GM21717 (cell line): ENCODE measurements around the gene HSF4.

Source experiments
- ATAC-seq: cut with Tn5 transposase; IDR thresholded peaks from one replicate; pipeline ENCODE4 v1.9.1; 2021; ENCODE audit warnings: mild to moderate bottlenecking, moderate library complexity; ENCODE audit not compliant: unreplicated experiment

The HSF4 gene

DNA sequence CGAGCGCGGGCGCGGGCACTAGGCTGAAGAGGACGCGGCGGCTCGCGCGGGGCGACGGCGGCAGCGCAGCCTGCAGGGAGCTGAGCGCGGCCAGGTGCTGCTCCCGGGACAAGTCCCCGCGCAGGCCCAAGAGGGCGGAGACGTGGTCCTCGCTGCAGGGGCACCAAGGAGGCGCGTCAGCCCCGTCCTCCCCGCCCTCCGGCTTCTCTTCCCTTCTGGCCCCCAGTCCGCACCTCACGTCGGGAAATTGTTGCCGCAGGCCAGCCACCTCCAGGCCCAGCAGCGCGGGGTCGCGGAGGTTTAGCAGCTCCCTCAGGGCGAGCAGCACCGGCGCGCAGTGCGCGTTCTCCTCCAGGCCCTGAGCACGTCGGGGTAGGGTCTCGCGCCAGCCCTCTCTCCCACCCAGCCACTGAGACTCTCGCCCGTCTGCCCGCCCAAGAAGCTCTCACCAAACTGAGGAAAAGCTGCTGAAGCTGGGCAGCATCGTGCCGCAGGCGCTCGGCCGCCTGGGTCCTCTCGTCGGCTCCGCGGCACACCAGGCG lies 20.0 kb downstream of the HSF4 start:
- ATAC-seq: no peak

DNA sequence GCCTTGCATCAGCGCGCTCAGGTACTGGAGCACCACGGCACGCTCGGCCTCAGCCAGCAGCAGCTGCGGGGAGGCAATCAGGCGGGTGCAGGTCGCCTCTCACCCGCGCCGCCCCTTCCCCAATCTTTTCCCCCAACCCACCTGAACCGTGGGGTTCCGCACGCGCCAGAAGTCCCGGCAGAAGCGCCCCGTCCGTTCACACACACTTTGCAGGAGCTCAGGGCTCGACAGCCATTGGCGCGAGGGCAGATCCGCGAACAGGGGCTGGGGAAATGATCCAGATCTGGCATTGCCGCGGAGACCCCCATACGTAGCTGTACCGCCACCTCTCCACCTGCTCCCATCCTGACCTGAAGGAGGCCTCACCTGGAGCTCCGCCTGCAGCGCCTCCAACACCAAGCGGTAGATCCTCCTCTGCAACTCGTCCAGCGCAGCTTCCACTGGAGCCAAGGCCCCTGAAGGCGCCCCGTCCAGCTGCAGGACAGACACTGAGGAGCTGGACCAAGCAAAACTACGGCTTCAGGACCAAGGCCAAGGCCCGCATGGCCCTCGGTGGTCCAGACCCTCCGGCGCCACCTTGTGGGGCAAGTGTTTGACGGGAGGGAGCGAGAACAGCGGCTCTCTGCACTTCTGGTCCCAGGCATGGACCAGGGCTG lies 20.6 kb downstream of the HSF4 start:
- ATAC-seq: no peak

DNA sequence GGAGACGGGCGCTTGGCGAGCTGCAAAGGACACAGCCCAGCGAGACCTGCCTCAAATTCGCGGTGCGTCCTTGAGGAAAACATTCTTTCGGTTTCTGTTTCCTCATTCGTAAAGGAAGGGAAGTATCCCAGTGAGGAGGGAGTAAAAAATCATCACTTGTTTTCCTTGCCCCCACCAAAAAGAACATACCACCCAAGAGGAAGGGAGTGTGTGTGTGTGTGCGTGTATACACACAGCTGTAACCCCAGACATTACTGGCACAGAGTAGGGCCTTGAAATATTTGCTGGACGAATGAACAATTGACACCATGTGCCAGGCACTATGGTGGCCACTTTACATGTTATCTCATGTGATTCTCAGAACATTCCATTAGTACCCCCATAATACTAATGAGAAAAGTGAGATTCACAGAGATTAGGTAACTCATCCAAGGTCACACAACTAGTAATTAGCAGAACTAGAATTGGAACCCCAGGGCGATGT lies 21.1 kb downstream of the HSF4 start:
- ATAC-seq: no peak

DNA sequence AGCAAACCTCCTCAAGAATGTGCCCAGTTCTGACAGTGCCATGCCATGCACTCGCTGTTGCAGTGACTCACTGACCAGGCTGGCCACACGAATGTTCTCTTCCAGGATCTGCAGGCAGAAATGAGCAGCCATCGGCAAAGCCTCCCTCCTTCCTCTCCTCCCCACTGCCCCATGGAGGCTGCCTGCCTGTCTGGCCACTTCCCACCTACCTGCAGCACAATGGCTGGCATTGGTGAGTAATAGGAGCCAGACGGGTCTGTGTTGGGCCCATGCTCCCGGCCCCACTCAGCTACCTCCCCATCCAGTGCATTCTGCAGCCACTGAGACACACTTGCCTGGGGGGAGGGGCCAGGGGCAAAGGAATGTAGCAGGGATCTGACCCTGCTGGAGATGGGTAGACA lies 22.0 kb downstream of the HSF4 start:
- no peak for ATAC-seq

DNA sequence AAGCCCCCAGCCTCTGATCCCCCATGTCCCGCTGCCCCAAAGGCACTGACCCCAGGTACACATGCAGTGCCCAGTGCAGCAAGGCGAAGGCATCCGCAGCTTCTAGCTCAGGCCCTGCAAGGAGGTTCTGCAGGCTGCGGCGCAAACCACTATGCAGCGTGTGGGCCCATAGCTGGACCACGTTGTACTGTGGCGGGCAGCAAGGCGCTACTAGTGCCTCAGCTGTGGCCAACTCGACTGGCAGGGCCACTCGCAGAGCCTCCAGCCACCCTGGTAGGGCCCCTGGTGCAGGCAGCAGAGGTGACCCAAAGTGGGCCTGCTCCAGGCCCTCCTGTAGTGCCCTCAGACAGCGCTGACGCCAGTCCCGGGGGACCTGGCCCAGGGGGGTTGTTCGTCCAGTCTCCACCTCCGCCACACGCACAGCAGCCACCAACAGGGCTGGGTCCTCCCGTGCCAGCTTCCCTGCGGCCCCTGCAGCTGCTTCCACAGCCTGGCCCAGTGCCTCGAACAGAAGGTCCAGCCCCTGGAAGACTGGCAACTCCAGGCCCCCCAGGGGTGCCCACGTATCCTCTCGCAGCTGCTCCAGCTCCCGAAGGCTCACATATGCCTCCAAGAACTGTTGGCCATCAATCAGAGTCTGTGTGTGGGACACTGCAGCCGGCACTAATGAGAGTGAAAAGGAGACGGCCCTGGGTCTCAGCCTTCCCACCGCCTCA lies 22.8 kb downstream of the HSF4 start:
- ATAC-seq: no peak

DNA sequence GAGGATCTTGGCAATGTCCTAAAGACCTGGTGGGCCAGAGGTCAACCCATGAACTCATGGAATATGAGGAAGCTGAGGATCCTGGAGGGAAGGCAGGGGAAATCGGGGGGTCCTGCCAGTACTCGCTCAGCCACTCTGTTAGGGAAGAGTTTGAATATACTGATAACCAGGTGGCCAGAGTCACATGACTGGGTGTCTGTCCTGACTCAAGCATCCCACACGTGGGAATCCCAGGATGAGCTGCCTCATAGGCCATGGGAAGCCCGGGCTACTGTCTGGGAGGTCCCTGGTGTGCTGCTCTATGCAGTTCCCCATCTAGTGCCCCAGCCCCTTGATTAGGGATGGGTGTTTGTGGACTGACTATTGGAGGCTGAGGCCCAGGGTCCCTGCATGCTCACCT lies 23.8 kb downstream of the HSF4 start:
- ATAC-seq: no peak

DNA sequence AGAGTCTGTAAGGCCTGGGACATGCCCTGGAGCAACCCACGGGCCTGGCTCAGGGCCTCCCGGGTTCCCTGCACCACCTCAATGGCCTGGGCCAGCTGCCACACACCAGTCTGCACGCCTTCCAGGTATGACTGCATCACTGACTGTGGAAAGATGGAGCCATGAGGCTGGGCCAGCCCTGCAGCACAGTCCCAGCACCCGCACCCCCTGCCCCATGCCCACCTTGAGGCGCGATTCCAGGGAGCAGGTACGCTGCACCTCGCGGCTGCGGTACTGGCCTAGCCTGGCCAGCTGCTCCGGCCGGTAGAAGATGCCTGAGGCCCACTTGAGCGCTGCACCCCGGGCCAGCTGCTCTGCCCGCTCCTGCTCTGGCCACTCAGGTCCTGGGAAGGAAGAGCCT lies 24.3 kb downstream of the HSF4 start:
- ATAC-seq: no peak

DNA sequence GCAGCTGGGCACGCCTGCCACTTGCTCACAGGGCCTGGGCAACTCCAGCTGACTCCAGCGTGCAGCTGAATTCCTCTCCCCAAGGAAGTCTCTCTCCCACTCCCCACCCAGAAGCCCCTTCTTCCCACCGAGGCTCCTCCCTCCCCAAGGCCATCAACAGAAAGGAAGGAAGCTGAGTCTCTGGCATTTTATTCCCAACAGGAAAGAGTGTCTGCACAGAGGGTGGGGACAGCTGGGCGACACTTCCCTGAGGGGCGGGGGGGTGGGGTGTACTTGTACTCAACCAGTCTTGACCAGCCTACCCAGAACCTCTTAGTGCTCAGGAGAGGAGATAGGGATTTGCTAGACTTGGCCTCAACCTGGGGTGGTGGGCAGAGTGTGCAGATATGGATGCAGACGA lies 25.5 kb downstream of the HSF4 start, which contains the start of gene EXOC3L1:
EXOC3L1 (minus strand) TSS at position 96 of the 400 bp plus-strand sequence. CDS start 460 bp downstream, outside the sequence.
- no peak for ATAC-seq

DNA sequence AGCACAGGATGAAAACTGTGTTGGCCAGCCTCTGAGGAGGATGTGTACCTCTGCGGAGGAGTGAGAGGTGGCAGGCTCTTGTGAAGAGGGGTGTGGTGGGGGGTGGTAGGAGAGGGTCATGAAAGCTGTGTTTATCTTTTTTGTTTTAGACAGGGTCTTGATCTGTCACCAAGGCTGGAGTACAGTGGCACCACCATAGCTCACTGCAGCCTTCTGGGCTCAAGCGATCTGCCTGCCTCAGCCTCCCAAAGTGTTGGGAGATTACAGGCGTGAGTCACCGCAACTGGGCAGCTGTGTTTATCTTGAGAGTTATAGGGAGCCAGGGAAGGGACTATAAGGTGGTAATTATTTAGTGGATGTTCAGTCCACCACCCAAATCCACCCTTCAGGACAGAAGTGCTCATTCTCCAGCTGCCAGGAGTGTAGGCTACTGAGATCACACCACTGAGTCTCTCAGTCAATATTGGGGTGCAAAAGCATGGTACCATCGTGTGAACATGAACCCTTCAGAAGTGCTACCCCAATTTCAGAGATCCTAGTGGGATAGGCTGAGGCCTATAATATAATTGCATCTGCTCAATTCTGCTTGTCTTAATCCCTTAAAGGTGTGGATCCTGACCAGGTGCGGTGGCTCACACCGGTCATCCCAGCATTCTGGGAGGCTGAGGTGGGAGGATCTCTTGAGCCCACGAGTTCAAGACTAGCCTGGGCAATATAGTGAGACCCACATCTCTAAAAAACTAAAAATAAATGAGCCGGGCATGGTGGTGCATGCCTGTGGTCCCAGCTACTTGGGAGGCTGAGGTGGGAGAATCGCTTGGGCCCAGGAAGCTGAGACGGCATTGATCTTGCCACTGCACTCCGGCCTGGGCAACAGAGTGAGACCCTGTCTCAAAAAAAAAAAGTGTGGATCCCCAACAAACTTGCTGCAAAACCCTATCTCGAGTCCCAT lies 26.2 kb downstream of the HSF4 start:
- no peak for ATAC-seq

DNA sequence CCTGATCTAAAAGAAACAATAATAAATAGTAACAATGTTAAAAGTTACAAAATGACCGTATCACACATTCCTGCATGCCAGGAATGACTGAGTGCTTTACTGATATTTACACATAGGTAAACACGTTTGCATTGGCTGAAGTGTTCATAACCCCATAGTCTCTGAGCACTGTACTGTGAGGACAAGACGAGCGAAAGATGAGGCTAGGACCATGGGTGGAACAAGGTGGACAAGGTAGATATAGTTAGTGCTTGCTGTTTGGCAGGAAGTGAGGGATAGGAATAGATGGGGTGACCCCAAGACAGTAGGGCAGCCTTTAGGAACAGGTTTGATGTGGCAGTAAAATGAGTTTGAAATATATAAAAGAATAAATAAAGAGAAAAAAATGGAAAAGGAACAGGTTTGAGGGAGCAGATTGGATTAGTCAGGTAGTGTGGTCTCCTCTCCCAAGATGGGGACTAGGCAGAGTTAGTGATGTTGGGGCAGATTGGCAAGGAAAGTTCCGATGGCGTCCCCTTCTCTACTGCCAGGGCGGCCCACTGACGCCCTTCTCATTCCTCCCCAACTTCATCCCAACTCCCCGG lies 27.0 kb downstream of the HSF4 start:
- no peak for ATAC-seq

DNA sequence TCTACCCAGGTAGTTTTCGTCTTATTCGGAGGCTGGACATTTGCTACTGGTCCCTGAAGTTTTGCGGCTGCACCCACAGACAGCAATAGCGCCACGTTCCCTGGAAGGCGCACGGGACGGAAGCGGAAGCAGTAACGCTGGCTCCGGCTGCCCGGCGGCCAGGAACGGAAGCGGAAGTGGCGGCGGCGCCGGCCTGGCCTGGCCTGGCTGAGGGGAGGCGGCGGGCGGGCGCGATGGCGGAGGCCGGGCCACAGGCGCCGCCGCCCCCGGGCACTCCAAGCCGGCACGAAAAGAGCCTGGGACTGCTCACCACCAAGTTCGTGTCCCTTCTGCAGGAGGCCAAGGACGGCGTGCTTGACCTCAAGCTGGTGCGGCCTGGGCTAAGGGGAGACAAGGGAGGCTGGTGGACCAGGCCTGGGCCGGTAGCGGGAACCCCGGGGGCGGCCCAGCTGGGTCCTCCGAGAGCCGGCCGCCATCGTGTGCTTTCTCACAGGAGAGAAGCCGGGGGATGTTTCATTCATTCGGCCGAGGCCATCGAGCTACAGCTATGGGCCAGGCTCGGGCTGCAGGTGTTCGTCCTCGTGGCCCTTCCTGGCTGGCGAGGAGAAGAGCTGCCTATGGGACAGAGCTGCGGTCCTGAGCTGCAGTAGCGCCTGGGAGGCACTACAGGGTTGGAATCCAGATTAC lies 27.6 kb downstream of the HSF4 start, which contains the start of gene E2F4:
E2F4 (plus strand) TSS at position 161 of the 687 bp plus-strand sequence; CDS start at position 234, 73 bp downstream.
- ATAC-seq: peak; percentile 76

DNA sequence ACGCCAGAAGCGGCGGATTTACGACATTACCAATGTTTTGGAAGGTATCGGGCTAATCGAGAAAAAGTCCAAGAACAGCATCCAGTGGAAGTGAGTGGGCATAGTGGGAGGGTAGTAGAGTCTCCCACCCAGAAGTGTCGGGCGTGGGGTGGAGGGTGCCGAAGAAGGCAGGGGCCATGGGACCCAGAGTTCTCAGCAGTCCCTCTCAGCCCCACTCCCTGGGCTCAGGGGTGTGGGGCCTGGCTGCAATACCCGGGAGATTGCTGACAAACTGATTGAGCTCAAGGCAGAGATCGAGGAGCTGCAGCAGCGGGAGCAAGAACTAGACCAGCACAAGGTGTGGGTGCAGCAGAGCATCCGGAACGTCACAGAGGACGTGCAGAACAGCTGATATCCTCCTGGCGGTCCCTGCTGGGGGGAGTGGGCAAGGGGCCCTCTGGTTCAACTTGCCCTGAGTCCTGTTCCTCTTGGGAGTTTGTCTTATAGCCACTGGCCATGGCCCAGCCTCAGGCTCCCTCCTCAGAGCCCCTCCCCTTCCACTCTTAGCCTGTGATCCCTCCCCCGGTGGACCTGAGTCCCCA lies 28.3 kb downstream of the HSF4 start:
- peak; percentile 4 for ATAC-seq

DNA sequence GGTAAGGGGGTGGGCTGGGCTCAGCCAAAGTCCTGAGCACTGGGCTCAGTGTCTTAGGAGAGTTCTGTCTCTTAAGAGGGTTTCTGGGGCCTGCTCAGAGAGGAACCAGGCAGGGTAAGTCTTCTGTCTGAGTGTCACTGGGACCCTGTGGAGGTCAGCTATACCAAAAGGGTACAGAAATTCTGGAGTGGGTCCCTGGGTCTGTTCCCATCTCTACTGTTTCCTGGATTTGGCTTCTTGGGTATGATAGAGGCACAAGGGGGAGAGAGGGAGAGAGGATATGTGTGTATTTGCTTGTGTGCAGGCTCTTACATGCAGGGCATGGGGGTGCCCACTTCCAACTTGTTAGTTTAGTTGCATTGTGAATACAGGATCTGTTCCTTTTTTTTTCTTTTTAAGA lies 29.0 kb downstream of the HSF4 start:
- ATAC-seq: no peak

DNA sequence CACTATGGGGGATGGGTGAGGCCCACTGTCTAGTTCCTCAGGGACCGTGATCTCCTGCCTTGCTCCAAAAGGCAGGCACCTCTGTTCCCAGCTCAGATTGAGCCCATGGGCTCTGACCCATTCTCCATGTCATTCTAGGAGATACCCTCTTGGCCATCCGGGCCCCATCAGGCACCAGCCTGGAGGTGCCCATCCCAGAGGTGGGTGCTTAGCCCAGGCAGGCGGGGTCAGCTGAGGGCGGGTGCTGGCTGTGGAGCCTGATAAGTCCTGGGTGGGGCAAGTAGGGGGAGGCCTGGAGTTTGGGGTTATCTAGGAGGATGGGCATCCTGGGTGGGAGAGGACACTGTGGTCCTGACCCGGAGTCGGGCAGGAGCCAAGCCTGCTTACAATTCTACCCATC lies 29.7 kb downstream of the HSF4 start:
- ATAC-seq: no peak

DNA sequence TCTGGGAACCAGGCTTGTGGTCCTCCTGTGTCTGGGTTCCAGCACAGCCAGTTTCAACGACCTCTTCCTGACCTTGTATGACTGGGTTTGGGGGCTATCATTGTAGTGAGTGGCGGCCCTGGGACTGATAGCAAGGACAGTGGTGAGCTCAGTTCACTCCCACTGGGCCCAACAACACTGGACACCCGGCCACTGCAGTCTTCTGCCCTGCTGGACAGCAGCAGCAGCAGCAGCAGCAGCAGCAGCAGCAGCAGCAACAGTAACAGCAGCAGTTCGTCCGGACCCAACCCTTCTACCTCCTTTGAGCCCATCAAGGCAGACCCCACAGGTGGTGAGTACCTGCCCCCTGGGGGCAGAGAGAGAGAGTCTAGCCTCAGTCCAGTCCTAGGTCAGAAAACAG lies 31.1 kb downstream of the HSF4 start:
- ATAC-seq: no peak

DNA sequence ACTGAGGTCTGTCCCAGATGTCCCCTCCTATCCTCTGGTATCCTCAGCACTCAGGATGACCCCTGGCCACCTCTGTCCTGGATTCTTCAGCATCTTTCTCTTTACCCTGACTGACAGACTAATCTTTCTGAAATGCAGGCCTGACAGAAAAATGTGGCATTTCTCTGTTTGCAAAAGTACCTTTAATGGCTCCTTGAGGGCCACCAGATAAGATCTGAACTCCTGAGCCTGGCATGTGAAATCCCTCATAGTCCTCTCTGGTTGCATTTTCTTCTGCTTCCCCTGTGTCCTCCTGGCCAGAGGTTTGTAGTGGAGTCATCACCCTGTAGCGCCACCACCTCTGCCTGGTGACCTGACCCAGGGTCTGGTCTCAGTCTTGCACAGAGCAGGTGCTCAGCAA lies 32.3 kb downstream of the HSF4 start:
- no peak for ATAC-seq

DNA sequence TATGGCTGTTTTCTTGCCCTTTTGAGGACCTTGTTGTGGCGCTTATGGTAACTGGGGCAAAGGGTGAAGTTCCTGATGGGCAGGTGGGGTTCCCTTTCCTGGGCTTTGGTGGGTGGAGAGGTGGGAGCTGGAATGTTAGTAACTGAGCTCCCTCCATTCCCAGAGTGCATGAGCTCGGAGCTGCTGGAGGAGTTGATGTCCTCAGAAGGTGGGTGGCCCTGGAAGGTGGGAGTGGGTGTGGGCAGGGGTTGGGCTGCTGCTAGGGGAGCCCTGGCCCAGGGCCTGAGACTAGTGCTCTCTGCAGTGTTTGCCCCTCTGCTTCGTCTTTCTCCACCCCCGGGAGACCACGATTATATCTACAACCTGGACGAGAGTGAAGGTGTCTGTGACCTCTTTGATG lies 33.2 kb downstream of the HSF4 start:
- no peak for ATAC-seq

DNA sequence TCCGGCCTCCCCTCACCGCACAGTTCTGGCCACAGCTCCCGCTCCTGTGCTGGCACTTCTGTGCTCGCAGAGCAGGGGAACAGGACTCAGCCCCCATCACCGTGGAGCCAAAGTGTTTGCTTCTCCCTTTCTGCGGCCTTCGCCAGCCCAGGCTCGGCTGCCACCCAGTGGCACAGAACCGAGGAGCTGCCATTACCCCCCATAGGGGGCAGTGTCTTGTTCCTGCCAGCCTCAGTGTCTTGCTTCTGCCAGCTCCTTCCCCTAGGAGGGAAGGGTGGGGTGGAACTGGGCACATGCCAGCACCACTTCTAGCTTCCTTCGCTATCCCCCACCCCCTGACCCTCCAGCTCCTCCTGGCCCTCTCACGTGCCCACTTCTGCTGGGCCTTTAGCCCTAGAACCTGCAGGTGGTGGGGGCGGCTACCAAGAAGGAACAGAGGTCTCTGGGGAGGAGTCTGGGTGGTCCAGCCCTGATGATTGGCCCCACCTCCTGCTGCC lies 33.7 kb downstream of the HSF4 start:
- ATAC-seq: no peak

DNA sequence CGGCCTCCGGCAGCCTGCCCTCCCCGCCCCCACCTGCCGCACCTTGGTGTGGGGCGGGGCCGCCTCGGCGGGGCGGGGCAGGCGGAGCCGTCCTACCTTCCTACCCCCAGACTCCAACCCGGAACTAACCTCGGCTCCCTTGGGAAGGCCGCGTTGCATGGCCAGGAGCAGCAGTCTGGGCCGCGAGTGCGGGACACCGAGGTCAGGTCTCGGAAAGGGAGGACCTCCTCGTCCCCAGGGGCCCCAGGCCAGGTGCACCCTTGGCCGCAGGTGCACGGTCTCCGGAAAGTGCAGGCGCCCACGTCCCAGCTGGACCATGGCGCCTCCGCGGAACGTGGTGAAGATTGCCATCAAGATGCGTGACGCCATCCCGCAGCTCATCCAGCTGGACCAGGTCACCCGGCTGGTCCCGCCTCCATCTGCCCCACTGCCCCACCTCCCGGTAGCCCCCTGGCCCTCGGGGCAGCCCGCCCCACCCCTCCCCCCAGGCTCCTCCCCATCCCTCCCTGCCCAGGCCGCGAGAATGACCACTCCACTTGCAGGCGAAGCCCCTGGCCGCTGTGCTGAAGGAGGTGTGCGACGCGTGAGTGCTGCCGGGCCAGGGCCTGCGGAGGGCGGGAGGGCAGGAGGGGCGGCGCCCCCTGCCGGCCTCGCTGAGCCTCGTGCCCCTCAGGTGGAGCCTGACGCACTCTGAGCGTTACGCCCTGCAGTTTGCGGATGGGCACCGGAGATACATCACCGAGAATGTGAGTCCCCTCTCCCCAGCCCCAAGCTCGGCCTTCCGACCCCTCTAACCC lies 34.7 kb downstream of the HSF4 start, which contains the start of gene ELMO3:
ELMO3 (plus strand) TSS at position 121 of the 797 bp plus-strand sequence; CDS start at position 317, 196 bp downstream.
- ATAC-seq: no peak
